Immature natural killer cell (primary cell): ENCODE measurements around the gene COMT. TPM values are rescaled to one million over a fixed set of nuclear protein-coding genes. Genes with fewer than 3 reads are reported as not detected.
A peak's percentile ranks its signal among the peaks of the same experiment; 100 is the strongest.
"Not testable (repeated sequence)": the region's sequence is repeated elsewhere in the genome, so short reads cannot be mapped to it uniquely, and the experiment has no call there.

Experiments
- DNase-seq, 3 donors: peaks; one replicate each; pipeline ENCODE4 v3.0.0; 2022; ENCODE audit warnings: mixed read lengths in 1 of 3
- H3K27ac Mint-ChIP-seq, 6 donors: one replicate each; pipeline ENCODE4 v1.8.0; 2020; ENCODE audit warnings: mixed read lengths in 6 of 6, mild to moderate bottlenecking in 5 of 6, inconsistent platforms in 4 of 6, moderate library complexity in 3 of 6
- H3K27me3 Mint-ChIP-seq, 3 donors: one replicate each; pipeline ENCODE4 v1.8.0; 2020 to 2021; ENCODE audit warnings: low read depth in 3 of 3, mild to moderate bottlenecking in 3 of 3, mixed read lengths in 3 of 3, moderate library complexity in 3 of 3, inconsistent platforms in 1 of 3
- H3K36me3 Mint-ChIP-seq, 3 donors: one replicate each; pipeline ENCODE4 v1.8.0; 2020; ENCODE audit warnings: mixed read lengths in 3 of 3, inconsistent platforms in 2 of 3, mild to moderate bottlenecking in 2 of 3
- H3K4me1 Mint-ChIP-seq, 2 donors: one replicate each; pipeline ENCODE4 v1.8.0; 2020; ENCODE audit warnings: inconsistent platforms in 2 of 2, mild to moderate bottlenecking in 2 of 2, mixed read lengths in 2 of 2, moderate library complexity in 1 of 2
- H3K4me3 Mint-ChIP-seq, 5 donors: one replicate each; pipeline ENCODE4 v1.8.0; 2020; ENCODE audit warnings: mild to moderate bottlenecking in 5 of 5, mixed read lengths in 5 of 5, inconsistent platforms in 3 of 5, moderate library complexity in 3 of 5
- H3K9me3 Mint-ChIP-seq, 6 donors: one replicate each; pipeline ENCODE4 v1.8.0; 2020; ENCODE audit warnings: mild to moderate bottlenecking in 6 of 6, mixed read lengths in 6 of 6, inconsistent platforms in 4 of 6, moderate library complexity in 3 of 6
- polyA plus RNA-seq, 3 donors: library from polyadenylated mRNA; unstranded; fragments of 300-500 nt; fragmentation: Illumina TruSeq; gene quantifications; one replicate each; pipeline ENCODE4 v1.2.3, GENCODE V29; 2021

Gene COMT
- polyA plus RNA-seq, 3 donors from 2014 or later = 130 to 167 (median 155) TPM

DNA sequence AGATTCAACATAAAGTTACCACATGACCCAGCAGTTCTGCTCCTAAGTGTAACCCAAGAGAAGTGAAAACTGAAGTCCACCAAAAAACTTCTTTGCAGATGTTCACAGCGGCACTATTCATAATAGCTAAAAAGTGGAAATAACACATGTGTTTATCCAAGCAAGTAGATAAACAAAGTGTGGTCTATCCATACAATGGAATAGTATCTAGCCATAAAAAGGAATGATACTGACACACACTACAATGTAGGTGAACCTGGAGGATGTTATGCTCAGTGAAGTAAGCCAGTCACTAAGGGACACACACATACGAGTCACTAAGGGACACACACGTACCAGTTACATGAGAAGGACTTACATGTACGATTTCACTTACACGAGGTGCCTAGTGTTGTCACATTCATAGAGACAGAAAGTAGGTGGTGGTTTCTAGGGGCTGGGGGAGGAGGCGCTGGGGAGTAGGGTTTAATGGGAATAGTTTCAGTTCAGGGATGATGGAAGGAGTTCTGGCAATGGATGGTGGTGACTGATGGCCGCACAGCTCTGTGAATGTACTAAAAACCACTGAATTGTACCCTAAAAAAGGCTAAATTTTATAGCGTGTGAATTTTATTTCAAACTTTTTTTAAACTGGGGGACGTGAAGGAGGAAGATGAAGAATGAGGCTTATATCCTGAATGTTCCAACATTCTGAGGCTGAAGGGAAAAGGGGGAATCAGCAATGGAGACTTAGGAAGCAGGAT lies 27.2 kb upstream of the COMT start:
- H3K4me1 Mint-ChIP-seq = peaks cover 3 to 6% of the 10 kb centered on the region in 2 donors
- H3K36me3 Mint-ChIP-seq = peaks cover 17 to 26% (median 21%) of the 10 kb centered on the region in 3 donors
- H3K4me3 Mint-ChIP-seq = no peak overlapping the region
- no peaks in the 10 kb centered on the region for H3K9me3 Mint-ChIP-seq
- peaks cover 0 to 3% (median 0%) of the 10 kb centered on the region in 3 donors for H3K27me3 Mint-ChIP-seq
- H3K27ac Mint-ChIP-seq = no peak overlapping the region
- no peak for DNase-seq

DNA sequence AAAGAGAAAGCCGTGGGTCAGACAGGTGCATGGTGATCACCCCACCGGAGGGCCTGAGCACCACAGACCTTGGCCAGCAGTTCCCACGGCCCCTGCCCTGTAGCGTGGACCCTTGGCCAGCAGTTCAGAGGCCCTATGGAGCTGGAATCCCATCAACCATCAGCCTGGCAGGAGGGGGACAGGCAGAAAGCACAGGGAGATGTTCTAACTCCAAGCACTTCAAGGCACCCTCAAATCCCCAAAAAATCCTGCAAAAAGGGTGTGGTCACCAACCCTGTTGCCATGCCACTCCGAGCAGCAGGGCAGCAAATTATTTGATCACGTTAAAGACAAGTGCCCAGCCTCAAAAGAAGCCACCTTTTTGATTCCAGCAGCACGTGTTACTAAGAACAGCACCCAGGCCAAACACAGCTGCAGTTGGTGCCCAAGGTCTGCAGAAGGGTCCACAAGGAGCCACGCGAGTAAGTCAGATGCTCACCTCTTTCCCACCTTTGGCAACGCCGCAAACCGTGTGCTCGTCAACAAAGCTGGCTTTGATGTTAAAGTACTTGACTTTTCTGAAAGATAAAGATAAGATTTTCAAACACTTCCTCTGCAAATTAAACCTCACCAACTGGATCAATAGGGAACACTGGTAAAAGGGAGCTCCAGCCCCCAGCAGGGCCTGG lies 26.2 kb upstream of the COMT start:
- DNase-seq = no peak
- Mint-ChIP-seq H3K36me3 (peaks cover 17 to 21% (median 17%) of the 10 kb centered on the region in 3 donors), H3K27me3 (no peaks in the 10 kb centered on the region), H3K9me3 (no peaks in the 10 kb centered on the region), H3K4me3 (no peak overlapping the region), H3K4me1 (no peaks in the 10 kb centered on the region), H3K27ac (peak overlapping the region in 1 of 6 donors; percentile 23)

DNA sequence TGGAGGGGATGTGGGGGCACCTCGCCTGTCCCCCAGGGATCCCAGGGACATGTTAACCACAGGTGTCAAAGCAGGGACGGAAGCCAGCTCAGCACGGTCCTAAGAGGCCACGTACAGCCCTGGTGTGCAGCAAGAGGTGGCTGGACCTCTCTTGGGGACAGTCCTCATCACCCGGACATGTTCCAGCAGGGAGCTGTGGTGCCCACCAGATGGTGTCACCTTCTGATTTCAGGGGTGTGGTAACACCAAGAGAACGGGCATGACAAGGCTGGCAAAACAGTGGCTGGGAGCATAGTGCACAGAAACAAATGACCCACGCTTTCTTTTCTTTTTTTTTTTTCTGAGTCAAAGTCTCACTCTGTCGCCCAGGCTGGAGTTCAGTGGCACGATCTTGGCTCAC lies 25.6 kb upstream of the COMT start:
- Mint-ChIP-seq H3K27me3 (no peaks in the 10 kb centered on the region), H3K4me1 (no peaks in the 10 kb centered on the region), H3K27ac (peak overlapping the region in 1 of 6 donors; percentile 23), H3K4me3 (no peak overlapping the region), H3K9me3 (no peaks in the 10 kb centered on the region), H3K36me3 (peaks cover 17 to 21% (median 17%) of the 10 kb centered on the region in 3 donors)
- no peak for DNase-seq

DNA sequence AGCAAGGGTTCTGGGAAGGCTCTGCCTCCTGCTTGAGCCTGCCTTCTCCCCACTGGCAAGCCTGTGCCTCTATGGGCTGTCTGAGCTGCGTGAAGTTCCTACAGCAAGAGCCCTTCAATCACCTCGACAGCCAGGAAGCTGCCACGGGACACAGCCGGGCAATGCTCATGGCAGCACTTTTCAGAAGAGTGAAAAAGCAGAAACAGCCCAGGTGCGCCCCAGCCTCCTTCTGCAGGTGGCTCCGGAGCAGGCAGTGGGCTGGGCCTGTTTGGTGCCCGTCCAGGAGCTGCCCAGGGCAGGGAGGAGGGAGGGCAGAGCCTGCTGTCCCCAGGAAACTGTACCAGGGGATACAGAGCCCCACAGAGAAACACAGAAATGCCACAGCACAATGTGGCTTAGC lies 24.6 kb upstream of the COMT start:
- Mint-ChIP-seq H3K36me3 (peaks cover 17 to 21% (median 17%) of the 10 kb centered on the region in 3 donors), H3K4me1 (no peaks in the 10 kb centered on the region), H3K4me3 (no peak overlapping the region), H3K27me3 (no peaks in the 10 kb centered on the region), H3K27ac (no peak overlapping the region), H3K9me3 (no peaks in the 10 kb centered on the region)
- DNase-seq = no peak

DNA sequence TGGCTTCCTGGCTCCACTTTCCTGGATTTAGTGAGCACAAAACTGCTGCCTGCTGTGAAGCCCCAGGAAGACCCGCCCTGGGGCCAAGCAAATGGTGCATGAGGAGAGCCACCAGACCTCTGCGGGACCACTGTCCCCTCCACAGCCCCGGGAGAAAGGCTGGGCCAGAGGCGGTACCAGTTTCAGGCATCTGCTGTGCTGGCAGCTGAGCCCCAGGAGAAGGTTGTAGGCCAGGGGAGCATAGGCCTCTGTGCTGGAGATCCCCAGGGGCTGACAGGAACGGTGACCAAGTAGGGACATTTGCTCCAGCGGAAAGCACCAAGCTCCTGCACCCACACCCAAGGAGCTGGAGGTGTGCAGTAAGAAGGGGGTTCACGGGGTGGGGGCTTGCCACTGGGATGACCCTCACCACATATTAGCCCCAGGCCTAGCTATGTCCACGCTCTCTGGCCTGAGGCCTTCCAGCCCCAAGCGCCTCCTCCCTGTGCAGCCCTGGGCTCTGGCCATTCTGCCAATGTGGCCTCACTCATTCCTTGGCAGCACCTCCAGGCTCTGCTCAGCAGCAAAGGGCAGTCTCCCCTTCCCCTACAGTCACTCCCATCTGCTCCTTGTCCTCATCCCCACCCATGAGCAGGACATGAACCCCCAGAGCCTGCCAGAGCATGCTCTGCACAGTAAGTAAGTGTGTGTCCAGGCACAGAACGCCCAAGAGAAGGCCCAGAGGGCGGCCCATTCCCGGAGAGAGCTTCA lies 24.0 kb upstream of the COMT start:
- no peaks in the 10 kb centered on the region for H3K9me3 Mint-ChIP-seq
- H3K27ac Mint-ChIP-seq = no peak overlapping the region
- H3K36me3 Mint-ChIP-seq = peaks cover 17 to 21% (median 17%) of the 10 kb centered on the region in 3 donors
- no peak for DNase-seq
- no peaks in the 10 kb centered on the region for H3K27me3 Mint-ChIP-seq
- no peaks in the 10 kb centered on the region for H3K4me1 Mint-ChIP-seq
- H3K4me3 Mint-ChIP-seq = no peak overlapping the region

DNA sequence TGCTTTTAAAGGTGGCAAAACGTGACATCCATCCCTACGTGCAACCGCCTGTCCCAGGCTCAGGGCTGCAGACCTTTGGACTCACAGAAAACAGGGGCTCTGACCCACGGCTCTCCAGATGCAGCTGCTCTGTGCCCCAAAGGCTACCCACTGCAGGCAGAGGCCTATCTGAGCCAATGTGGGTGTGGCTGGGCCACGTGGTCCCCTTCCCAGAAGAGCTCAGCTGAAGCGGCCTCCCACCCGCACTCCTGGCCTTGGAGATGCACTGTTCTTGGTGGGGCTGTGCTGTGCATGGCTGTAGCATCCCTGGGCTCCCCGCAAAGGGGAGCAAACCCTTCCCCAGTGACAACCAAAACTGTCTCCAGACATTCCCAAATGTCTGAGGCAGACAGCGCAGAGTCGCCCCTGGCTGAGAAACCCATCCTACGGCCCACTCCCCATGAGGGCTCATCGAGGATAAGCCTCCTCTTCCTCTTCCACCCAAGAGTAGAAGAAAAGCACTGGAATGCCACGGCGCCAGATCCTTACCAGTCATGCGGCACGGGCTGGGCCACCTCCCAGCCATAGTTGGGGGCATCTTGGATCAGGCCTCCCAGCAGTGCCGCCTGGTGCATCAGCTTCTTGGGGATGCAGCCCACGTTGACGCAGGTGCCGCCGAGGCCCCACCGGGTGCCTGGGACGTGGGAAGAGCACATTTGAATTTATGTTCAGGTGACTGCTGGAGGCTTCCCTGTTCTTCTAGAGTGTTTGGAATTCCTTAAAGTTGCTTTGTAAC lies 23.1 kb upstream of the COMT start:
- Mint-ChIP-seq H3K4me3 (no peak overlapping the region), H3K36me3 (peaks cover 15 to 20% (median 16%) of the 10 kb centered on the region in 3 donors), H3K9me3 (no peaks in the 10 kb centered on the region), H3K4me1 (no peaks in the 10 kb centered on the region), H3K27ac (no peak overlapping the region), H3K27me3 (no peaks in the 10 kb centered on the region)
- DNase-seq = no peak

DNA sequence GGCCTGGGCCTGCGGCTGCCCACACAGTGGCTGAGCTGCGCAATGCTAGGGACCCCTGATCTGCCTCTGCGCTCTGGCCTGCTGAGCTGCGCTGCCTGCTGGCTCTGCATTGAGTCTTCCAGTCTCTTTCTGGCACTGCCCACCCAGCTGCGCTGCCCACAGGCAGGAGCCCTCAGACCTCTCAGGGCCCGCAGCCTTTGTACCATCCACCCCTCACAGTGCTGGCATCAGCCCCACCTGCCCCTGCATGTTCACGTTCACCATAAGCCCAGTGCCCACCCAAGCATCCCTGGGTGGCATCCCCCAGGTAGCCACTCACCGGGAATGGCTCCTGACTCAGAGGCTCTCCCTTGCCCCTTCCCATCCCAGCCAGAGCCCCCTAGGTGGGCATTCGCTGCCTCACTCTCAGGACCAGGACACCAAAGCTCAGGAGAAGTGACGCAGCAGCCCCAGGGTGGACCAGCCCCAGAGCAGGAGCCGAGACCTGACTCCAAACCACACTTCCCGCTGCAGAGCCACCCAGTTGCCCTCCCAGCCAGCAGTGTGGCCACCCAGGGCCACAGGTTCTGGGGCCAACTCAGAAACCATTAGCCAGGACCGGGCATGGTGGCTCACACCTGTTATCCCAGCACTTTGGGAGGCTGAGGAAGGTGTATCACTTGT lies 21.7 kb upstream of the COMT start:
- Mint-ChIP-seq H3K27me3 (peaks cover 0 to 1% (median 0%) of the 10 kb centered on the region in 3 donors), H3K9me3 (no peaks in the 10 kb centered on the region), H3K27ac (no peak overlapping the region), H3K4me1 (peaks cover 0 to 5% of the 10 kb centered on the region in 2 donors), H3K36me3 (peaks cover 7 to 8% (median 8%) of the 10 kb centered on the region in 3 donors), H3K4me3 (no peak overlapping the region)
- DNase-seq = no peak

DNA sequence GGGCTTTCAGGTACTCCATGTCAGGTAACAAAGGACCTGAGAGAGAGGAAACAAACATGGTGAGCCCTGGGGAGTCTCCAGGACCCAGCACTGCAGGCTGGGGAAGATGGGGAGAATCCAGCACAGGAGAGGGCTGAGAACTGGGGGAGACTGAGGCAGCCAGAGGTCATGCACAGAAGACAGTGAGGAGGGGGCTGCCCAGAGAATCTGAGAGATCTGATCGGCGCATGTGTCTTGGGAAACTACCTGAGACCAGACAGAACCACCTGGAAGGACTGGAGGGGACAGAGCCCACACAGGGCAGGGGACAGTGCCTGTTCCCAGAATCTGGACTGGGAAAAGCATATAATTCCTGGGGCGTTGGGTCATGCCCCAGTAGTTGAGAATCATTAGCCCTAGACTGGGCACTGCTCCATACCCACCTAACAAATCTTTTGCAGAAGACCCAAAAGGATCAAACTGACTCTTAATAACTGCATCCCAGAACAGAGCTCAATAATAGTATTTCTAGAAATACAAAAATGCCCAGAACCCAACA lies 20.0 kb upstream of the COMT start:
- H3K27ac Mint-ChIP-seq = no peak overlapping the region
- H3K9me3 Mint-ChIP-seq = no peaks in the 10 kb centered on the region
- no peak overlapping the region for H3K4me3 Mint-ChIP-seq
- H3K27me3 Mint-ChIP-seq = peaks cover 0 to 1% (median 0%) of the 10 kb centered on the region in 3 donors
- H3K36me3 Mint-ChIP-seq = peaks cover 0 to 6% (median 5%) of the 10 kb centered on the region in 3 donors
- peaks cover 0 to 5% of the 10 kb centered on the region in 2 donors for H3K4me1 Mint-ChIP-seq
- no peak for DNase-seq

DNA sequence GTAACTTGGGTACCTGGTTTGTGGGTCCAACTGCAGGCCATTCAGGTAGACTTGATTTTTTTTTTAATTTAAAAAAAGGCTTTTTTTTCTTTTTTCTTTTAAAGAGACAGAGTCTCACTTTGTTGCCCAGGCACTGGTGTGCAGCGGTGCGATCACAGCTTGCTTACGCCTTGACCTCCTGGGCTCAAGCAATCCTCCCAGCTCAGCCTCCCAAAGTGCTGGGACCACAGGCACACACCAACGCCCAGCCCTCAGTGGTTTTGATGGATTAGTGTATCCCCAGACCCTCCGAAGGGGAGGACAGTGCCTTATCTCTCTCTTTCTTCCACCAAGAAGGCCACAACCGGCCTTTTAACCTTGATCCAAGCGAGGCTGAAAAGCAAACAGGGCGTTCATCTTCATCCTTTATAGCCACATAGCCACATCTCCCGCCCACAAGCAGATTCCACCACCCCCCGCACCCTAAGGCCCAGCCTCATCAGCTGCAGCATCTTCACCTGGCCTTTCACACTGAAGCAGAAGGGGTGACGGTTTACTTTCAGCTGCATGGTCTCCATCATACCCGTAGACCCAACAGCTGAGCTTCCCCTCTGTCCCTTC lies 17.6 kb upstream of the COMT start:
- no peaks in the 10 kb centered on the region for H3K9me3 Mint-ChIP-seq
- no peak for DNase-seq
- H3K27ac Mint-ChIP-seq = no peak overlapping the region
- peaks cover 0 to 1% (median 0%) of the 10 kb centered on the region in 3 donors for H3K27me3 Mint-ChIP-seq
- peaks cover 0 to 10% (median 9%) of the 10 kb centered on the region in 3 donors for H3K36me3 Mint-ChIP-seq
- peaks cover 0 to 5% of the 10 kb centered on the region in 2 donors for H3K4me1 Mint-ChIP-seq
- H3K4me3 Mint-ChIP-seq = no peak overlapping the region

DNA sequence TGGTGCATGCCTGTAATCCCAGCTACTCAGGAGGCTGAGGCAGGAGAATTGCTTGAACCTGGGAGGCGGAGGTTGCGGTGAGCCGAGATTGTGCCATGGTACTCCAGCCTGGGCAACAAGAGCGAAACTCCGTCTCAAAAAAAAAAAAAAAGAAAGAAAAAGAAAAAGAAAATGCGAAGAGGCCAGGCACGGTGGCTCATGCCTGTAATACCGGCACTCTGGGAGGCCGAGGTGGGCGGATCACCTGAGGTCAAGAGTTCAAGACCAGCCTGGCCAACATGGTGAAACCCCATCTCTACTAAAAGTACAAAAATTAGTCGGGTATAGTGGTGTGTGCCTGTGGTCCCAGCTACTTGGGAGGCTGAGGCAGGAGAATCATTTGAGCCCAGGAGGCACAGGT lies 15.5 kb upstream of the COMT start:
- DNase-seq, H3K27me3 Mint-ChIP-seq, H3K4me3 Mint-ChIP-seq, H3K9me3 Mint-ChIP-seq, H3K27ac Mint-ChIP-seq, H3K4me1 Mint-ChIP-seq: not testable (repeated sequence)
- H3K36me3 Mint-ChIP-seq = peaks cover 0 to 14% (median 9%) of the 10 kb centered on the region in 3 donors

DNA sequence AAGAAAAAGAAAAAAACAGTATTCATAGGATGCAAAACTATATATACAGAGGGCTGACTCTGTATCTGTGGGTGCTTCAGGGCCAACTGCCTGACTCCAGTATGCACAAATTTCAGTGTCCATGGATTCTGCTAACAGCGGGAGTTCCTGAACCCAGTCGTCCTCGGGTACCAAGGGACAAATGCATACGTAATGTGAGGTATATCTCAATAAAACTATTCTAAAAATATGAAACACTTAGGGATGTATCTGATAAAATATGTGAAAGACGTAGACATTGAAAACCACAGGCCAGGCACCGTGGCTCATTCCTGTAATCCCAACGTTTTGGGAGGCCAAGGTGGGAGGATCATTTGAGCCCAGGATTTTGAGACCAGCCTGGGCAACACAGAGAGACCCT lies 13.9 kb upstream of the COMT start:
- Mint-ChIP-seq H3K4me3 (no peak overlapping the region), H3K4me1 (peaks cover 2 to 5% of the 10 kb centered on the region in 2 donors), H3K27me3 (peaks cover 0 to 1% (median 0%) of the 10 kb centered on the region in 3 donors), H3K27ac (no peak overlapping the region), H3K9me3 (no peaks in the 10 kb centered on the region), H3K36me3 (peaks cover 0 to 14% (median 9%) of the 10 kb centered on the region in 3 donors)
- no peak for DNase-seq

DNA sequence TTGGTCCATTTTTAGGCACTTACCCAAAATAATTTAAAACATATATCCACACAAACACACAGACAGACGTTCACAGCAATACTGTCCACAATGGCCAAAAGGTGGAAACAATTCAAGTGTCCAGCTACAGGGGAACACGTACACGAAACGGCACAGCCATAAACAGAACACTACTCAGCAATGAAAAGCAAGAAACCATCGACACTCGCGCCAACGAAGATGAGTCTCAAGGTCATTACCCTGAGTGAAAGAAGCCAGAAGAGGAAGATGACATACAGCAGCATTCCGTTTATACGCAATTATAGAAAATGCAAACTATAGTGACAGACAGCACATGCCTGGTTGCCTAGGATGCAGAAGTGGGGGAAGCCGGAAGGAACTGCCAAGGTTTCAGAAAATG lies 13.4 kb upstream of the COMT start:
- Mint-ChIP-seq H3K27ac (no peak overlapping the region), H3K9me3 (no peaks in the 10 kb centered on the region), H3K27me3 (peaks cover 0 to 1% (median 0%) of the 10 kb centered on the region in 3 donors), H3K4me1 (peaks cover 2 to 5% of the 10 kb centered on the region in 2 donors), H3K4me3 (no peak overlapping the region), H3K36me3 (peaks cover 0 to 14% (median 9%) of the 10 kb centered on the region in 3 donors)
- no peak for DNase-seq
